ENCODE results near the gene TMEM156.

GRCh38 chr4:38930204-38930603 lies 102.0 kb downstream of the TMEM156 start:
- TF ChIP-seq POLR2A (IDR thresholded peaks at IDR 0.05) (no peak), POLR2AphosphoS5 (IDR thresholded peaks at IDR 0.05) (no peak)
- TF ChIP-seq, protein P1, sequence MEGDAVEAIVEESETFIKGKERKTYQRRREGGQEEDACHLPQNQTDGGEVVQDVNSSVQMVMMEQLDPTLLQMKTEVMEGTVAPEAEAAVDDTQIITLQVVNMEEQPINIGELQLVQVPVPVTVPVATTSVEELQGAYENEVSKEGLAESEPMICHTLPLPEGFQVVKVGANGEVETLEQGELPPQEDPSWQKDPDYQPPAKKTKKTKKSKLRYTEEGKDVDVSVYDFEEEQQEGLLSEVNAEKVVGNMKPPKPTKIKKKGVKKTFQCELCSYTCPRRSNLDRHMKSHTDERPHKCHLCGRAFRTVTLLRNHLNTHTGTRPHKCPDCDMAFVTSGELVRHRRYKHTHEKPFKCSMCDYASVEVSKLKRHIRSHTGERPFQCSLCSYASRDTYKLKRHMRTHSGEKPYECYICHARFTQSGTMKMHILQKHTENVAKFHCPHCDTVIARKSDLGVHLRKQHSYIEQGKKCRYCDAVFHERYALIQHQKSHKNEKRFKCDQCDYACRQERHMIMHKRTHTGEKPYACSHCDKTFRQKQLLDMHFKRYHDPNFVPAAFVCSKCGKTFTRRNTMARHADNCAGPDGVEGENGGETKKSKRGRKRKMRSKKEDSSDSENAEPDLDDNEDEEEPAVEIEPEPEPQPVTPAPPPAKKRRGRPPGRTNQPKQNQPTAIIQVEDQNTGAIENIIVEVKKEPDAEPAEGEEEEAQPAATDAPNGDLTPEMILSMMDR (IDR thresholded peaks at IDR 0.05): no peak

All from breast epithelium (tissue), 3 donors.